Stomach smooth muscle (tissue), 2 donors: ENCODE results near the gene EREG.
A peak's percentile ranks its signal among the peaks of the same experiment; 100 is the strongest.

Experiments used
- H3K27ac ChIP-seq: one replicate; pipeline ENCODE4 v1.7.0; 2013; ENCODE audit warnings: mild to moderate bottlenecking, low read length, inconsistent platforms
- H3K27me3 ChIP-seq, 2 donors: one replicate each; pipeline ENCODE4 v1.7.0; 2013; ENCODE audit warnings: low read length in 2 of 2; ENCODE audit not compliant: insufficient read depth in 2 of 2, control insufficient read depth in 1 of 2
- H3K36me3 ChIP-seq, 2 donors: one replicate each; pipeline ENCODE4 v1.7.0; 2013; ENCODE audit warnings: low read length in 2 of 2; ENCODE audit not compliant: control insufficient read depth in 2 of 2, insufficient read depth in 2 of 2
- H3K4me1 ChIP-seq: one replicate; pipeline ENCODE4 v1.7.0; 2013; ENCODE audit warnings: low read length; ENCODE audit not compliant: control insufficient read depth, insufficient read depth
- H3K4me3 ChIP-seq, 2 donors: one replicate each; pipeline ENCODE4 v1.7.0; 2013; ENCODE audit warnings: low read length in 2 of 2
- H3K9ac ChIP-seq, 2 donors: one replicate each; pipeline ENCODE4 v1.7.0; 2013; ENCODE audit warnings: low read length in 2 of 2, mild to moderate bottlenecking in 1 of 2
- H3K9me3 ChIP-seq, 2 donors: one replicate each; pipeline ENCODE4 v1.7.0; 2013; ENCODE audit warnings: low read length in 2 of 2; ENCODE audit not compliant: control insufficient read depth in 2 of 2
- donor health status: healthy.
- donor health status: Pancreatic carcinoma.

Gene EREG, protein sequence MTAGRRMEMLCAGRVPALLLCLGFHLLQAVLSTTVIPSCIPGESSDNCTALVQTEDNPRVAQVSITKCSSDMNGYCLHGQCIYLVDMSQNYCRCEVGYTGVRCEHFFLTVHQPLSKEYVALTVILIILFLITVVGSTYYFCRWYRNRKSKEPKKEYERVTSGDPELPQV

GRCh38 chr4:74364652-74365491 is at the start of gene EREG:
EREG (plus strand) TSS chr4:74365145; CDS start chr4:74365309, 164 bp downstream.
- H3K36me3 ChIP-seq: no peaks in the 10 kb centered on the region
- H3K4me1 ChIP-seq: peaks cover 8% of the 10 kb centered on the region
- H3K27me3 ChIP-seq: peaks cover 12 to 19% of the 10 kb centered on the region in 2 donors
- no peak within 1 kb of the TSS for H3K27ac ChIP-seq
- peak within 1 kb of the TSS; percentile 54 to 69 for H3K4me3 ChIP-seq
- no peaks in the 10 kb centered on the region for H3K9me3 ChIP-seq
- no peak within 1 kb of the TSS for H3K9ac ChIP-seq

GRCh38 chr4:74315376-74315775 is 49.6 kb upstream of the EREG start:
- H3K27ac ChIP-seq: no peak overlapping the region
- H3K4me3 ChIP-seq: no peak overlapping the region
- no peaks in the 10 kb centered on the region for H3K4me1 ChIP-seq
- no peak overlapping the region for H3K9ac ChIP-seq
- no peaks in the 10 kb centered on the region for H3K9me3 ChIP-seq
- H3K36me3 ChIP-seq: no peaks in the 10 kb centered on the region
- H3K27me3 ChIP-seq: no peaks in the 10 kb centered on the region

DNA sequence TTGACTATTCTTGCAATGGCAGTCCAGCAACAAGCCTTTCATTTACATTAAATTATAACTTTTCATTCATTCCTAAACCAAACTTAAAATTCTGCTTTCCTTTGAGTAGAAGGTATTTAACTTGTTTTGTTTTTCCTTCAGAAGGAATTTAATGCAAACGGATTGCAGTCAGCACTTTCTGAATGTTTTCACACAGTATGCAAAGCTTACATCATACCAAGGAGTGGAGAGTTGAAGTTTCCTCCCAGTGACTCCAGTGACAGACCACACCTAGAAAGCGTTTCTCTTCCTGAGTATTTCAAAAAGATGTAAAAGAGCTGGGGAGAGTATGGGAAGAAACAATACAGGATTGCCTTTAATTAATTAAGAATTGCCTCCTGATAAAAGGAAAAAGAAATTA is 48.5 kb upstream of the EREG start:
- no peak overlapping the region for H3K9ac ChIP-seq
- no peak overlapping the region for H3K27ac ChIP-seq
- H3K9me3 ChIP-seq: no peaks in the 10 kb centered on the region
- H3K27me3 ChIP-seq: no peaks in the 10 kb centered on the region
- H3K4me3 ChIP-seq: no peak overlapping the region
- H3K36me3 ChIP-seq: no peaks in the 10 kb centered on the region
- no peaks in the 10 kb centered on the region for H3K4me1 ChIP-seq

DNA sequence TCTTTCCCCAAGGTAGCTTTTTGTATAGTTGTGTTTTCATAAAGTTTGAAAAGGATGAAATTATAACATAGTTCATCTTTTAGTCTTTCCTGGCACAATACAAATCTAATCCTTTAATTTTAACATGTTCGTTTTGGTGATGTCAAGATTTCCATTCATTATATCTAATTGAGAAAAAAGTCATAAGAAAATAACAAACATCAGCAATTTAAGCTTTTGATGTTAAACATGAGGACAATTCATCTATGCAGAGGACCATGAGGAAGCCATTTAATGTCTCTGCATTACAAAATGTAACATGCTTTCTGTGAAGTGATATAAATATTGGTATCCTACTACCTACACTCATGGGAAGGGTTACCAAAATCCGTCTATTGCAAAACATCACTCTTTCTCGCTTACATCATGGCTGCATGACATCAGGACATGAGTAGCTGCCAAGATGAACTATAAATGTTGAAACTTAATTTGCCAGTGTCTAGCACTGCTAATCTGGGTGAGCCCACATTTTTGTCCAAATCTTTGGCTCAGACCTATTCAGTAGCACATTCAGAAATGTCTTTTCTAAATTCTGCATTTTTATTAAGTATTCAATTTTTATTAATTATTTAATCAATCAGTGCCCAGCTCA is 47.2 kb upstream of the EREG start:
- Histone ChIP-seq H3K27me3 (no peaks in the 10 kb centered on the region), H3K27ac (no peak overlapping the region), H3K36me3 (no peaks in the 10 kb centered on the region), H3K9me3 (no peaks in the 10 kb centered on the region), H3K4me1 (no peaks in the 10 kb centered on the region), H3K4me3 (no peak overlapping the region), H3K9ac (no peak overlapping the region)

DNA sequence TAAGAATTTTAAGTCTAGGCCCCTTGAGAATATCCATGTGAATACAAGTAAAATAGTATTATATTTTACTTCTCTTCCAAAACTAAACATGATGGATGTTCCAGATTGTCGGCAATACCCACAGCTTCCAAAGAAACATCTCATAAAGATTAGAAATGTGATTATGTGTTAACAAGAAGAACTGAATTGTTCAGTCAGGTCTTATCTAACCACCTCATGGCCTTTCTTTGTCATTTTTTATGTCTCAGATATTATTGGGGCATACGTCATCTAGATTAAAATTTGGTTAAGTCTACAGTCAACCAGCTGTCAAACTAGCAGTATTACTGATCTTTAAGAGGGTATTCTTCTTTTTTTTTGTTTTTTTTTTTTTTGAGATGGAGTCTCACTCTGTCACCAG is 46.7 kb upstream of the EREG start:
- H3K4me3 ChIP-seq: no peak overlapping the region

DNA sequence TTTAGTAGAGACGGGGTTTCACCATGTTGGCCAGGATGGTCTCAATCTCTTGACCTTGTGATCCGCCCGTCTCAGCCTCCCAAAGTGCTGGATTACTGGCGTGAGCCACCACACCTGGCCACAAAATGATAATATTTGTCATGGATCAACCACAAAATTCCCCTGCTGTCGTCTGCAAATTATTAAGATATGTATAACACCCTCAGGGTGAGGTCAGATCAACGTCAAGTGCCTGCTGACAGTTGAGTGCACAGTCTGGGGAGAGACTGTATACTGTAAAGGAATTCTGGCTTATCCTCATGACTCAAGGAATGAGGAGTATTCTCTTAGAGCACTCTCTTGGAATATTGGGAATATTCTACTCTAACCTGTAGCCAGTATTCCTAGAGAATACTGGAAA is 45.5 kb upstream of the EREG start:
- H3K9ac ChIP-seq: no peak overlapping the region
- no peak overlapping the region for H3K4me3 ChIP-seq
- H3K36me3 ChIP-seq: no peaks in the 10 kb centered on the region
- H3K27me3 ChIP-seq: no peaks in the 10 kb centered on the region
- no peak overlapping the region for H3K27ac ChIP-seq
- no peaks in the 10 kb centered on the region for H3K9me3 ChIP-seq
- H3K4me1 ChIP-seq: no peaks in the 10 kb centered on the region

More for the DNA sequence above, 46.7 kb upstream of the EREG start:
- H3K27ac ChIP-seq: no peak overlapping the region
- H3K36me3 ChIP-seq: no peaks in the 10 kb centered on the region
- H3K9ac ChIP-seq: no peak overlapping the region
- H3K4me1 ChIP-seq: no peaks in the 10 kb centered on the region
- no peaks in the 10 kb centered on the region for H3K27me3 ChIP-seq
- H3K9me3 ChIP-seq: no peaks in the 10 kb centered on the region

GRCh38 chr4:74320559-74321118 is 44.3 kb upstream of the EREG start:
- H3K9me3 ChIP-seq: no peaks in the 10 kb centered on the region
- H3K9ac ChIP-seq: no peak overlapping the region
- H3K27me3 ChIP-seq: no peaks in the 10 kb centered on the region
- H3K4me3 ChIP-seq: no peak overlapping the region
- no peaks in the 10 kb centered on the region for H3K4me1 ChIP-seq
- H3K36me3 ChIP-seq: no peaks in the 10 kb centered on the region
- H3K27ac ChIP-seq: no peak overlapping the region

GRCh38 chr4:74322301-74322700 is 42.6 kb upstream of the EREG start:
- no peak overlapping the region for H3K27ac ChIP-seq
- H3K4me1 ChIP-seq: no peaks in the 10 kb centered on the region
- no peak overlapping the region for H3K4me3 ChIP-seq
- no peaks in the 10 kb centered on the region for H3K27me3 ChIP-seq
- no peak overlapping the region for H3K9ac ChIP-seq
- H3K9me3 ChIP-seq: no peaks in the 10 kb centered on the region
- H3K36me3 ChIP-seq: no peaks in the 10 kb centered on the region

GRCh38 chr4:74323663-74324062 is 41.3 kb upstream of the EREG start:
- Histone ChIP-seq H3K27me3 (no peaks in the 10 kb centered on the region), H3K4me1 (no peaks in the 10 kb centered on the region), H3K27ac (no peak overlapping the region), H3K4me3 (no peak overlapping the region), H3K9me3 (no peaks in the 10 kb centered on the region), H3K36me3 (no peaks in the 10 kb centered on the region), H3K9ac (no peak overlapping the region)

- Histone ChIP-seq H3K27me3 (no peaks in the 10 kb centered on the region), H3K9ac (no peak overlapping the region), H3K9me3 (no peaks in the 10 kb centered on the region)
Measured at GRCh38 chr4:74324262-74324661, 40.7 kb upstream of the EREG start.

More at GRCh38 chr4:74324262-74324661, 40.7 kb upstream of the EREG start:
- no peaks in the 10 kb centered on the region for H3K36me3 ChIP-seq
- no peak overlapping the region for H3K27ac ChIP-seq
- no peak overlapping the region for H3K4me3 ChIP-seq
- H3K4me1 ChIP-seq: no peaks in the 10 kb centered on the region
